HCT116 (cell line): ENCODE measurements around the gene ENTPD6. TPM values are rescaled to one million over a fixed set of nuclear protein-coding genes. Genes with fewer than 3 reads are reported as not detected.

Experiments
- ATAC-seq: fragments of 200-7000 bp; cut with Tn5 transposase; 2 replicates; pipeline ENCODE4 v1.9.1; 2020; ENCODE audit warnings: mild to moderate bottlenecking, moderate library complexity
- BruUV-seq: library from RNA; stranded (reverse); fragments of 400-500 nt; replicated peaks from 2 replicates; lab custom pipeline; 2021; lab: Mats Ljungman, UMichigan
- CTCF ChIA-PET: fragments of 300-600 bp; sonication (Branson Sonifier 250); formaldehyde crosslinking; loops from one replicate; lab custom pipeline; 2021; ENCODE audit warnings: antibody characterized with exemption; lab: Charles Lee
- POLR2A ChIA-PET: fragments of 300-600, 350-600 bp; sonication (Branson Sonifier 250); formaldehyde crosslinking; loops from one replicate; lab custom pipeline; 2021; ENCODE audit warnings: antibody characterized with exemption; lab: Charles Lee
- RAD21 ChIA-PET, 2 experiments: fragments of 300-600 bp; sonication (Branson Sonifier 250); formaldehyde crosslinking; loops; one replicate each; lab custom pipeline; 2023; ENCODE audit warnings: low total read pairs in 2 of 2; ENCODE audit not compliant: uncharacterized antibody in 2 of 2, unreplicated experiment in 2 of 2, low non-redundant PET in 1 of 2; lab: Charles Lee
- DNase-seq: peaks from one replicate; pipeline ENCODE4 v3.0.0-alpha.2; 2010; ENCODE audit warnings: low read depth, low spot score
- H2AFZ ChIP-seq: fragments of 200-600 bp; shearing (Covaris generic), sonication (generic); 2 replicates; pipeline ENCODE4 v1.6.1; 2017; ENCODE audit warnings: low read depth, mixed run types, mixed read lengths, antibody characterized with exemption, low read length; ENCODE audit not compliant: poor library complexity, severe bottlenecking
- H3K27ac ChIP-seq: 2 replicates; pipeline ENCODE4 v1.5.1; 2012; ENCODE audit warnings: low read depth, low read length
- H3K27me3 ChIP-seq: fragments of 200-600 bp; sonication (generic); 2 replicates; pipeline ENCODE4 v1.6.1; 2016; ENCODE audit warnings: mixed run types, low read length, mixed read lengths; ENCODE audit not compliant: insufficient read depth
- H3K36me3 ChIP-seq, 2 experiments: fragments of 200-500 bp in 1 of 2; fragments of 200-600 bp in 1 of 2; sonication (Bioruptor generic) in 1 of 2; sonication (generic) in 1 of 2; 2 replicates each; pipeline versions ENCODE4 v1.5.1 to v1.6.1; 2014 to 2016; ENCODE audit warnings: low read length in 2 of 2, inconsistent platforms in 1 of 2, mixed read lengths in 1 of 2, mixed run types in 1 of 2; ENCODE audit not compliant: insufficient read depth in 2 of 2, control insufficient read depth in 1 of 2
- H3K4me1 ChIP-seq, 2 experiments: fragments of 200-600 bp in 1 of 2; sonication (generic) in 1 of 2; 2 replicates each; pipeline versions ENCODE4 v1.5.1 to v1.6.1; 2012 to 2017; ENCODE audit warnings: low read length in 2 of 2, inconsistent platforms in 1 of 2, mild to moderate bottlenecking in 1 of 2, mixed read lengths in 1 of 2, mixed run types in 1 of 2, moderate library complexity in 1 of 2; ENCODE audit not compliant: insufficient read depth in 2 of 2, control insufficient read depth in 1 of 2
- H3K4me2 ChIP-seq: fragments of 200-600 bp; sonication (generic); 2 replicates; pipeline ENCODE4 v1.6.1; 2017; ENCODE audit warnings: mixed run types, low read length, mixed read lengths
- H3K4me3 ChIP-seq, 2 experiments: fragments of 200-600 bp in 1 of 2; sonication (generic) in 1 of 2; replicated peaks in 1 of 2; 2 replicates each; pipeline ENCODE4 v1.5.1; 2011 to 2016; ENCODE audit warnings: low read length in 2 of 2, control low read depth in 1 of 2, low read depth in 1 of 2, mild to moderate bottlenecking in 1 of 2, mixed read lengths in 1 of 2, mixed run types in 1 of 2
- H3K79me2 ChIP-seq: fragments of 200-600 bp; sonication (generic); 2 replicates; pipeline ENCODE4 v1.6.1; 2017; ENCODE audit warnings: mild to moderate bottlenecking, mixed run types, low read length, moderate library complexity, mixed read lengths; ENCODE audit not compliant: insufficient read depth
- H3K9ac ChIP-seq: fragments of 200-600 bp; sonication (generic); 2 replicates; pipeline ENCODE4 v1.6.1; 2016; ENCODE audit warnings: low read length, mixed read lengths
- H3K9me2 ChIP-seq: fragments of 200-600 bp; sonication (generic), shearing (Covaris generic); 2 replicates; pipeline ENCODE4 v1.6.1; 2017; ENCODE audit warnings: mixed run types, mild to moderate bottlenecking, moderate library complexity; ENCODE audit not compliant: insufficient read depth
- H3K9me3 ChIP-seq, 2 experiments: fragments of 200-500 bp in 1 of 2; fragments of 200-600 bp in 1 of 2; sonication (Bioruptor generic) in 1 of 2; sonication (generic) in 1 of 2; 2 replicates each; pipeline ENCODE4 v1.6.1; 2014 to 2017; ENCODE audit warnings: low read length in 2 of 2, mixed read lengths in 2 of 2, inconsistent platforms in 1 of 2, low read depth in 1 of 2, mild to moderate bottlenecking in 1 of 2, mixed run types in 1 of 2, moderate library complexity in 1 of 2; ENCODE audit not compliant: control insufficient read depth in 1 of 2, insufficient read depth in 1 of 2
- H4K20me1 ChIP-seq: fragments of 200-600 bp; sonication (generic), shearing (Covaris generic); 2 replicates; pipeline ENCODE4 v1.6.1; 2017; ENCODE audit warnings: mixed run types, mild to moderate bottlenecking, moderate library complexity; ENCODE audit not compliant: insufficient read depth
- CBX3 ChIP-seq: IDR thresholded peaks from 2 replicates; pipeline ENCODE4 v1.6.1; 2012; ENCODE audit warnings: low read depth
- CEBPB ChIP-seq: IDR thresholded peaks from 2 replicates; pipeline ENCODE4 v1.6.1; 2012; ENCODE audit warnings: low read depth
- EGR1 ChIP-seq: IDR thresholded peaks from 2 replicates; pipeline ENCODE4 v1.6.1; 2012; ENCODE audit warnings: low read depth
- ELF1 ChIP-seq: IDR thresholded peaks from 2 replicates; pipeline ENCODE4 v1.6.1; 2012; ENCODE audit warnings: low read depth, borderline replicate concordance
- EZH2 ChIP-seq: fragments of 200-600 bp; sonication (generic); IDR thresholded peaks from 2 replicates; pipeline ENCODE4 v1.6.1; 2017; ENCODE audit warnings: antibody characterized with exemption, mixed run types
- FOSL1 ChIP-seq: IDR thresholded peaks from 2 replicates; pipeline ENCODE4 v1.6.1; 2012; ENCODE audit warnings: low read depth
- SP1 ChIP-seq: IDR thresholded peaks from 2 replicates; pipeline ENCODE4 v1.6.1; 2012; ENCODE audit warnings: low read depth
- SRF ChIP-seq: IDR thresholded peaks from 2 replicates; pipeline ENCODE4 v1.6.1; 2012; ENCODE audit warnings: low read depth
- ZNF274 ChIP-seq: fragments of 200-500 bp; sonication (Bioruptor generic); IDR thresholded peaks from 2 replicates; pipeline ENCODE4 v1.6.1; 2014; ENCODE audit warnings: mild to moderate bottlenecking, low read depth, low read length, inconsistent platforms
- intact Hi-C: fragments of 100-400 bp; cut with micrococcal nuclease; formaldehyde crosslinking; loops from 2 replicates; pipeline ENCODE4 v1.10.0; 2022
- total RNA-seq: library from RNA; stranded (reverse); gene quantifications from one replicate; pipeline ENCODE4 v1.2.1, GENCODE V29; 2021; ENCODE audit not compliant: unreplicated experiment
- TF ChIP-seq, protein P1 (sequence below): IDR thresholded peaks from 2 replicates; pipeline ENCODE4 v1.6.1; 2012
- TF ChIP-seq, protein P2 (sequence below), 3 experiments: fragments of 200-600 bp in 1 of 3; sonication (generic) in 1 of 3; IDR thresholded peaks in 2 of 3; conservative IDR thresholded peaks in 1 of 3; 2 replicates each; pipeline ENCODE4 v1.5.1; 2012 to 2017; ENCODE audit warnings: low read depth in 2 of 3, low read length in 2 of 3, antibody characterized with exemption in 1 of 3, borderline replicate concordance in 1 of 3, control low read depth in 1 of 3, mild to moderate bottlenecking in 1 of 3, mixed read lengths in 1 of 3, mixed run types in 1 of 3, moderate library complexity in 1 of 3; ENCODE audit not compliant: insufficient read depth in 1 of 3
- TF ChIP-seq, protein P3 (sequence below): IDR thresholded peaks from 2 replicates; pipeline ENCODE4 v1.6.1; 2012; ENCODE audit warnings: low read depth

The ENTPD6 gene
- total RNA-seq, 1 experiment from 2014 or later, result 89.2 TPM

DNA sequence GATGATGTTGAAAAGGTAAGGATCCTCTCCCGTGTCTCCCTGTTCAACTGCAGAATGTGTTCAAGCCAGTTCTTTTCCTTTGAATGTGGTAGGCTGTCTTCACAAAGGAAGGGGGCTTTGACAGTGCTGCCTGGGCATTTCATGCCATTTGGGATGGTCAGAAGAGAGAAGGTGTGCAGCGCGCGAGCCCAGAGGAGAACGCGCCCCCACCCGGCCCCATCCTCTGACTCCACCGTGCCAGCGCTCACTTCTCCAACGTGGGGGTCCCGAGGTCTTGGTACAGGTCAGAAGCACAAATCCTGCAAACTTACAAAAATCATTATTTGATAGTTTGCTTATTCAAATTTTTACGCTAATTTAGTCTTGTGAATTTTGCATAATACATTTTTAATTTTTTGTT is 14.4 kb downstream of the ENTPD6 start:
- no peaks in the 10 kb centered on the region for H4K20me1 ChIP-seq
- intact Hi-C loops, result no loop called here
- no peaks in the 10 kb centered on the region for H3K9me3 ChIP-seq
- DNase-seq (no peak), ATAC-seq (no peak)
- H3K4me3 ChIP-seq, result no peak overlapping the region
- no TSS peak for BruUV-seq
- H3K27ac ChIP-seq, result no peak overlapping the region
- H3K4me2 ChIP-seq, result no peak overlapping the region
- peaks cover 8 to 14% of the 10 kb centered on the region in 2 experiments for H3K36me3 ChIP-seq
- no peak overlapping the region for H3K9ac ChIP-seq
- RAD21 ChIA-PET, result no interaction called here
- H3K79me2 ChIP-seq, result peaks cover 23% of the 10 kb centered on the region
- CTCF ChIA-PET, result no interaction called here
- H2AFZ ChIP-seq, result no peak overlapping the region
- no peaks in the 10 kb centered on the region for H3K9me2 ChIP-seq
- peaks cover 0 to 3% of the 10 kb centered on the region in 2 experiments; a peak in 1 of 4 replicates for H3K4me1 ChIP-seq
- TF ChIP-seq SRF (no peak), ELF1 (no peak), FOSL1 (no peak)
- TF ChIP-seq, protein P1, sequence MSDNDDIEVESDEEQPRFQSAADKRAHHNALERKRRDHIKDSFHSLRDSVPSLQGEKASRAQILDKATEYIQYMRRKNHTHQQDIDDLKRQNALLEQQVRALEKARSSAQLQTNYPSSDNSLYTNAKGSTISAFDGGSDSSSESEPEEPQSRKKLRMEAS, result no peak
- H3K27me3 ChIP-seq, result no peaks in the 10 kb centered on the region
- POLR2A ChIA-PET, result interaction anchor here (1.0 kb wide), 1 partner anchor 8 kb away, joined by 3 read pairs; no protein-coding TSS in a partner anchor

DNA sequence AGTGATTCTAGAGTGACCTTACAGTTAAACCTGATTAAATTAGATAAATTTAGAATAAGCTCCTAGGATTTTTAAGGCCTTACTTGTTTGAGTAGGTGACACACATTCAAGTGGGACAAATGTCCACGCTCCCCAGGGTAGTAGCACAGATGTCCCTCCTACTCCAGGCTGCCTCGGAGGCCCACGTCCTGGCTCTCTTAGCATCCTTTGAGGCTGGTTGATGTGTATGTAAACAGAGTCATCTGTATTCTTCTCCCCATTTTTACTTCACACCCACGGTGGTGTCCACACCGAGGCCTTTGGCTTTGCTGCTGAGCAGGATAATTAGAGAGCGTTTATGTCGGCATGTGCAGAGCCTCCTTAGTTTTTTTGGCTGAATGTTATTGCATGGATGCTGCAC is 15.8 kb downstream of the ENTPD6 start:
- TF ChIP-seq ZNF274, result no peak
- no peak for TF ChIP-seq SP1
- TF ChIP-seq, protein P2, sequence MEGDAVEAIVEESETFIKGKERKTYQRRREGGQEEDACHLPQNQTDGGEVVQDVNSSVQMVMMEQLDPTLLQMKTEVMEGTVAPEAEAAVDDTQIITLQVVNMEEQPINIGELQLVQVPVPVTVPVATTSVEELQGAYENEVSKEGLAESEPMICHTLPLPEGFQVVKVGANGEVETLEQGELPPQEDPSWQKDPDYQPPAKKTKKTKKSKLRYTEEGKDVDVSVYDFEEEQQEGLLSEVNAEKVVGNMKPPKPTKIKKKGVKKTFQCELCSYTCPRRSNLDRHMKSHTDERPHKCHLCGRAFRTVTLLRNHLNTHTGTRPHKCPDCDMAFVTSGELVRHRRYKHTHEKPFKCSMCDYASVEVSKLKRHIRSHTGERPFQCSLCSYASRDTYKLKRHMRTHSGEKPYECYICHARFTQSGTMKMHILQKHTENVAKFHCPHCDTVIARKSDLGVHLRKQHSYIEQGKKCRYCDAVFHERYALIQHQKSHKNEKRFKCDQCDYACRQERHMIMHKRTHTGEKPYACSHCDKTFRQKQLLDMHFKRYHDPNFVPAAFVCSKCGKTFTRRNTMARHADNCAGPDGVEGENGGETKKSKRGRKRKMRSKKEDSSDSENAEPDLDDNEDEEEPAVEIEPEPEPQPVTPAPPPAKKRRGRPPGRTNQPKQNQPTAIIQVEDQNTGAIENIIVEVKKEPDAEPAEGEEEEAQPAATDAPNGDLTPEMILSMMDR (IDR thresholded peaks at IDR 0.05 in 2 of 3, conservative IDR thresholded peaks at IDR 0.05 in 1 of 3; ENCODE audit: borderline replicate concordance in 1 of 3, insufficient read depth in 1 of 3, low read depth in 2 of 3, low read length in 2 of 3), result no peak
- TF ChIP-seq, protein P3, sequence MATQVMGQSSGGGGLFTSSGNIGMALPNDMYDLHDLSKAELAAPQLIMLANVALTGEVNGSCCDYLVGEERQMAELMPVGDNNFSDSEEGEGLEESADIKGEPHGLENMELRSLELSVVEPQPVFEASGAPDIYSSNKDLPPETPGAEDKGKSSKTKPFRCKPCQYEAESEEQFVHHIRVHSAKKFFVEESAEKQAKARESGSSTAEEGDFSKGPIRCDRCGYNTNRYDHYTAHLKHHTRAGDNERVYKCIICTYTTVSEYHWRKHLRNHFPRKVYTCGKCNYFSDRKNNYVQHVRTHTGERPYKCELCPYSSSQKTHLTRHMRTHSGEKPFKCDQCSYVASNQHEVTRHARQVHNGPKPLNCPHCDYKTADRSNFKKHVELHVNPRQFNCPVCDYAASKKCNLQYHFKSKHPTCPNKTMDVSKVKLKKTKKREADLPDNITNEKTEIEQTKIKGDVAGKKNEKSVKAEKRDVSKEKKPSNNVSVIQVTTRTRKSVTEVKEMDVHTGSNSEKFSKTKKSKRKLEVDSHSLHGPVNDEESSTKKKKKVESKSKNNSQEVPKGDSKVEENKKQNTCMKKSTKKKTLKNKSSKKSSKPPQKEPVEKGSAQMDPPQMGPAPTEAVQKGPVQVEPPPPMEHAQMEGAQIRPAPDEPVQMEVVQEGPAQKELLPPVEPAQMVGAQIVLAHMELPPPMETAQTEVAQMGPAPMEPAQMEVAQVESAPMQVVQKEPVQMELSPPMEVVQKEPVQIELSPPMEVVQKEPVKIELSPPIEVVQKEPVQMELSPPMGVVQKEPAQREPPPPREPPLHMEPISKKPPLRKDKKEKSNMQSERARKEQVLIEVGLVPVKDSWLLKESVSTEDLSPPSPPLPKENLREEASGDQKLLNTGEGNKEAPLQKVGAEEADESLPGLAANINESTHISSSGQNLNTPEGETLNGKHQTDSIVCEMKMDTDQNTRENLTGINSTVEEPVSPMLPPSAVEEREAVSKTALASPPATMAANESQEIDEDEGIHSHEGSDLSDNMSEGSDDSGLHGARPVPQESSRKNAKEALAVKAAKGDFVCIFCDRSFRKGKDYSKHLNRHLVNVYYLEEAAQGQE, result no peak
- TF ChIP-seq EZH2, result no peak
- no peak for TF ChIP-seq FOSL1
- TF ChIP-seq EGR1, result no peak
- TF ChIP-seq ELF1, result no peak
- no peak for TF ChIP-seq CEBPB
- TF ChIP-seq CBX3, result no peak
- peaks cover 17% of the 10 kb centered on the region for H3K79me2 ChIP-seq
- H3K27me3 ChIP-seq, result no peaks in the 10 kb centered on the region
- POLR2A ChIA-PET, result interaction anchor here (0.6 kb wide), 1 partner anchor 63 kb away, joined by 3 read pairs; no protein-coding TSS in a partner anchor
- H3K4me1 ChIP-seq, result peaks cover 0 to 3% of the 10 kb centered on the region in 2 experiments; a peak in 1 of 4 replicates
- intact Hi-C loops, result no loop called here
- no peak overlapping the region for H2AFZ ChIP-seq
- H3K9me2 ChIP-seq, result no peaks in the 10 kb centered on the region
- H3K27ac ChIP-seq, result no peak overlapping the region
- H3K4me2 ChIP-seq, result no peak overlapping the region
- no peak overlapping the region for H3K4me3 ChIP-seq
- ATAC-seq, result no peak
- RAD21 ChIA-PET, result no interaction called here
- H3K9ac ChIP-seq, result no peak overlapping the region
- peaks cover 14 to 16% of the 10 kb centered on the region in 2 experiments for H3K36me3 ChIP-seq
- H3K9me3 ChIP-seq, result no peaks in the 10 kb centered on the region
- no TSS peak for BruUV-seq
- CTCF ChIA-PET, result no interaction called here
- no peak for DNase-seq
- H4K20me1 ChIP-seq, result no peaks in the 10 kb centered on the region
